Stimulated activated CD4-positive, alpha-beta T cell treated with anti-CD3 and anti-CD28 coated beads, Interleukin-4, amount 100 ng/mL, for 4 hours (primary cell): ENCODE measurements around the gene TCHP.

Source experiments
- DNase-seq, 2 experiments: peaks; one replicate each; pipeline ENCODE4 v3.0.0-alpha.2; 2020

The TCHP gene

GRCh38 chr12:109938947-109939346 is 38.9 kb downstream of the TCHP start:
- no peak for DNase-seq

GRCh38 chr12:109939504-109939903 is 39.4 kb downstream of the TCHP start:
- DNase-seq, result no peak

- DNase-seq, result no peak
These were observed 40.4 kb downstream of the TCHP start for GRCh38 chr12:109940339-109940923.

GRCh38 chr12:109943811-109944210 is 43.7 kb downstream of the TCHP start:
- DNase-seq, result no peak

- DNase-seq, result no peak
These were observed 44.7 kb downstream of the TCHP start for GRCh38 chr12:109944561-109945359.

GRCh38 chr12:109946505-109946904 is 46.4 kb downstream of the TCHP start:
- no peak for DNase-seq

GRCh38 chr12:109946913-109947312 is 46.8 kb downstream of the TCHP start:
- DNase-seq, result no peak

- no peak for DNase-seq
These were observed 47.4 kb downstream of the TCHP start for GRCh38 chr12:109947521-109947920.

- DNase-seq, result no peak
These were observed 48.3 kb downstream of the TCHP start for GRCh38 chr12:109948368-109948767.

- DNase-seq, result no peak
These were observed 49.0 kb downstream of the TCHP start for GRCh38 chr12:109949089-109949488.

GRCh38 chr12:109950625-109951024 is 50.6 kb downstream of the TCHP start:
- DNase-seq, result no peak

GRCh38 chr12:109951136-109951535 is 51.1 kb downstream of the TCHP start:
- DNase-seq, result no peak

GRCh38 chr12:109951751-109952150 is 51.7 kb downstream of the TCHP start:
- no peak for DNase-seq

GRCh38 chr12:109952160-109952858 is 52.2 kb downstream of the TCHP start:
- DNase-seq, result no peak

- no peak for DNase-seq
These were observed 52.8 kb downstream of the TCHP start for GRCh38 chr12:109952873-109953272.

- DNase-seq, result no peak
These were observed 53.6 kb downstream of the TCHP start for GRCh38 chr12:109953656-109954055.

- DNase-seq, result no peak
These were observed 58.3 kb downstream of the TCHP start for GRCh38 chr12:109958374-109958773.

- no peak for DNase-seq
These were observed 59.5 kb downstream of the TCHP start for GRCh38 chr12:109959411-109960093.

GRCh38 chr12:109961201-109961600 is 61.1 kb downstream of the TCHP start:
- no peak for DNase-seq

- DNase-seq, result no peak
These were observed 61.5 kb downstream of the TCHP start for GRCh38 chr12:109961612-109962011.

- DNase-seq, result no peak
These were observed 62.3 kb downstream of the TCHP start for GRCh38 chr12:109962398-109962797.

GRCh38 chr12:109963330-109963729 is 63.3 kb downstream of the TCHP start:
- DNase-seq, result no peak

- no peak for DNase-seq
These were observed 63.8 kb downstream of the TCHP start for GRCh38 chr12:109963743-109964429.
